ENCODE measurements around the gene MAGI2. TPM values are rescaled to one million over a fixed set of nuclear protein-coding genes. Genes with fewer than 3 reads are reported as not detected.

Gene MAGI2
- total RNA-seq, 3 donors from 2014 or later (not counting 1 experiment from before 2014, with no cell fraction given), result 0.09 to 0.48 (median 0.27) TPM

DNA sequence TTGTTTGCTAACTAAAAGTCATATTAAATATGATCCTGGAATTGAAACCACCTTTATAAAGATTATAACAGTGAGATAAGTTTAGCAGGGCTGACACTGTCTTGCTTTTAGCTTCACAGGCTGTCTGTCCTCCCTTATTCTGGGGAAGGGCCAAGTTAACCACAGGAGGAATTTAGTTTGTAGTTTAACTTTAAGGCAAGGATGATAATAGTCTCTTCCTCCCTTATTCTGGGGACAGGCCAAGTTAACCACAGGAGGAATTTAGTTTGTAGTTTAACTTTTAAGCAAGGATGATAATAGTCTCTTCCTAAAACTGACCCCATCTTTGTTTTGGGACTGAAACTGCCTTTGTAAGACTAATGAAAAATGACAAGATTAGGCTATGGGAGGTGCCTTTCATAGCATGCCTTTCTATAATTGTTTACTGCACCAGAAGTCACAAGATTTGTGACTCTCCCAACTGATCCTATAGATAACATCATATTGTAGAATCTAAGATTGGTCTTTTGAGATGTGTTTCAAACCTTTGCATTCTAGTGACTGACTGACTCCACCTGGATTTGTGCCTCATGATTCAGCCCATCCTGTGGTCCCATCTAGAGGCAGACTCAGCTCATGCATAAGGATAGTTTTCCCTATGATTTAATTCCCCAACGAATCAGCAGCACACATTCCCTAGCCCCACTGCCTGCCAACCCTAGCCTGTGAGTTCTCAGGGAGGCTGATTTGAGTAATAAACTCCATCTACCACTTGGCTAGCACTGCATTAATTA, 212.0 kb downstream of the MAGI2 start:
- H3K9me3 Mint-ChIP-seq, result peaks cover 10 to 19% of the 10 kb centered on the region in 2 donors
- intact Hi-C loops (cut with micrococcal nuclease), result loop anchor here (10.0 kb wide), 1 partner anchor 63 kb away; no protein-coding TSS in a partner anchor
- peaks cover 5% of the 10 kb centered on the region for H3K9me3 ChIP-seq (ENCODE audit: control insufficient read depth, insufficient read depth, low read length)
- no peak for ATAC-seq
- no peak overlapping the region for H3K27ac ChIP-seq (ENCODE audit: low read length)
- no peak overlapping the region for H3K27ac Mint-ChIP-seq
- no peaks in the 10 kb centered on the region for H3K27me3 ChIP-seq (ENCODE audit: control insufficient read depth, insufficient read depth, low read length)
- TF ChIP-seq, protein P1, sequence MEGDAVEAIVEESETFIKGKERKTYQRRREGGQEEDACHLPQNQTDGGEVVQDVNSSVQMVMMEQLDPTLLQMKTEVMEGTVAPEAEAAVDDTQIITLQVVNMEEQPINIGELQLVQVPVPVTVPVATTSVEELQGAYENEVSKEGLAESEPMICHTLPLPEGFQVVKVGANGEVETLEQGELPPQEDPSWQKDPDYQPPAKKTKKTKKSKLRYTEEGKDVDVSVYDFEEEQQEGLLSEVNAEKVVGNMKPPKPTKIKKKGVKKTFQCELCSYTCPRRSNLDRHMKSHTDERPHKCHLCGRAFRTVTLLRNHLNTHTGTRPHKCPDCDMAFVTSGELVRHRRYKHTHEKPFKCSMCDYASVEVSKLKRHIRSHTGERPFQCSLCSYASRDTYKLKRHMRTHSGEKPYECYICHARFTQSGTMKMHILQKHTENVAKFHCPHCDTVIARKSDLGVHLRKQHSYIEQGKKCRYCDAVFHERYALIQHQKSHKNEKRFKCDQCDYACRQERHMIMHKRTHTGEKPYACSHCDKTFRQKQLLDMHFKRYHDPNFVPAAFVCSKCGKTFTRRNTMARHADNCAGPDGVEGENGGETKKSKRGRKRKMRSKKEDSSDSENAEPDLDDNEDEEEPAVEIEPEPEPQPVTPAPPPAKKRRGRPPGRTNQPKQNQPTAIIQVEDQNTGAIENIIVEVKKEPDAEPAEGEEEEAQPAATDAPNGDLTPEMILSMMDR (IDR thresholded peaks at IDR 0.05), result no peak
- H3K4me3 Mint-ChIP-seq, result no peak overlapping the region
- H3K4me1 ChIP-seq (ENCODE audit: control insufficient read depth, insufficient read depth, low read length), result no peaks in the 10 kb centered on the region
- H3K4me3 ChIP-seq (ENCODE audit: low read length), result no peak overlapping the region
- no peaks in the 10 kb centered on the region for H3K36me3 ChIP-seq (ENCODE audit: control insufficient read depth, insufficient read depth, low read length)
- DNase-seq, result no peak
- 63% methylated on average over 1 of the region's 1 CpG for WGBS (ENCODE audit: insufficient coverage)
- H3K27me3 Mint-ChIP-seq (ENCODE audit: low read depth in 2 of 2), result no peaks in the 10 kb centered on the region
- H3K36me3 Mint-ChIP-seq, result no peaks in the 10 kb centered on the region
- H3K4me1 Mint-ChIP-seq, result no peaks in the 10 kb centered on the region

DNA sequence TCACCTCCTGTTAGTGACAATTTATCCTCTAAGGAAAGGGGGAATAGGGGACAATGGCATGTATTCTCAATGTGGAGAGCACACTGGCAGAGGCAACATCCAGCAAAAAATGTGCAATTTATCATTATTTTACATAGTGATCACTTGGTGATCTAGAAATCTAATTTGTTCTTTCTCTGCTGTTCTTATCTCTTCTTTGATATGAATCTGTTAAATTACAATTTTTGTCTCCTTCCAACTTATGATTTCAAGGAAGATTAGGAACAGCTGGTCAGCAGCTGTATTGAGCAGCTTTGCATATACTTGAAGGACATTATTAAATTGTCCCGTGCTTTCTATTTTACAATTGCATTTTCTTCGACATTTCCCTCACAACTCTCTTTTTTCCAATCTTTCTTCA, 213.1 kb downstream of the MAGI2 start:
- H3K36me3 Mint-ChIP-seq, result no peaks in the 10 kb centered on the region
- H3K27me3 Mint-ChIP-seq (ENCODE audit: low read depth in 2 of 2), result no peaks in the 10 kb centered on the region
- intact Hi-C loops (cut with micrococcal nuclease), result loop anchor here (10.0 kb wide), 1 partner anchor 64 kb away; no protein-coding TSS in a partner anchor
- Histone ChIP-seq H3K9me3 (ENCODE audit: control insufficient read depth, insufficient read depth, low read length) (peaks cover 5% of the 10 kb centered on the region), H3K4me3 (ENCODE audit: low read length) (no peak overlapping the region), H3K36me3 (ENCODE audit: control insufficient read depth, insufficient read depth, low read length) (no peaks in the 10 kb centered on the region), H3K27me3 (ENCODE audit: control insufficient read depth, insufficient read depth, low read length) (no peaks in the 10 kb centered on the region), H3K4me1 (ENCODE audit: control insufficient read depth, insufficient read depth, low read length) (no peaks in the 10 kb centered on the region), H3K27ac (ENCODE audit: low read length) (no peak overlapping the region)
- no peaks in the 10 kb centered on the region for H3K4me1 Mint-ChIP-seq
- TF ChIP-seq, protein P1 (IDR thresholded peaks at IDR 0.05), result no peak
- no peak overlapping the region for H3K27ac Mint-ChIP-seq
- ATAC-seq (no peak), DNase-seq (no peak)
- H3K9me3 Mint-ChIP-seq, result peaks cover 10 to 14% of the 10 kb centered on the region in 2 donors
- H3K4me3 Mint-ChIP-seq, result no peak overlapping the region
- 95% methylated on average over 2 of the region's 2 CpGs for WGBS (ENCODE audit: insufficient coverage)

DNA sequence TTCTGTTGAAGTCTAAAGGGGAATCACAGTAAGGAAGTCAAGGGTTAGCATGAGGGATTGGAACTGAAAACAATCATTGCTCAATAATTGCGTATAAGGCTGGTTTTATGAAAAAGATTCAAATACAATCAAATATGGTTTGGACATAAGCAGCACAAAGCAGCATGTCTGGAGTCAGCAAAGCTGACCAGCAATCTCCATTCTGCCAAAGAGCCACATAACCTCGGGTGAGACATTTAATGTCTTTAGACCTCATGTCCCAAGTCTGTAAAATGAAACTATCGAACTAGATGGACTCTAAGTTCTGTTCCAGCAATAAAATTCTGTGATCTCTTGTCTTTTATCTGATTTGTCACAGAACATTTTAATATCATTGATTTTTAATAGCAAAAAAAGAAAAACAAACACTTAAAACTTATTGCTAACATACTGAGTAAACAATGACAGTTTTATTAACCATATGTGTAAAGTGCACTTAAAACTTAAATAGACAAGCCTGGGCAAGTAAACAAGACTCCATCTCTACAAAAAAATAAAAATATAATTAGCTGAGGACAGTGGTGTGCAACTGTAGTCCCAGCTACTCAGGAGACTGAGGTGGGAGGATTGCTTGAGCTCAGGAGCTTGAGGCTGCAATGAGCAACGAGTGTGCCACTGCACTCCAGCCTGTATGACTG, 217.0 kb downstream of the MAGI2 start:
- Mint-ChIP-seq H3K4me1 (no peaks in the 10 kb centered on the region), H3K36me3 (no peaks in the 10 kb centered on the region), H3K27me3 (ENCODE audit: low read depth in 2 of 2) (no peaks in the 10 kb centered on the region), H3K27ac (no peak overlapping the region), H3K4me3 (no peak overlapping the region), H3K9me3 (peaks cover 6 to 10% of the 10 kb centered on the region in 2 donors)
- H3K4me3 ChIP-seq (ENCODE audit: low read length), result no peak overlapping the region
- DNase-seq (no peak), ATAC-seq (no peak)
- no peaks in the 10 kb centered on the region for H3K36me3 ChIP-seq (ENCODE audit: control insufficient read depth, insufficient read depth, low read length)
- 93% methylated on average over 4 of the region's 4 CpGs for WGBS (ENCODE audit: insufficient coverage)
- H3K9me3 ChIP-seq (ENCODE audit: control insufficient read depth, insufficient read depth, low read length), result no peaks in the 10 kb centered on the region
- no peaks in the 10 kb centered on the region for H3K4me1 ChIP-seq (ENCODE audit: control insufficient read depth, insufficient read depth, low read length)
- TF ChIP-seq, protein P1 (IDR thresholded peaks at IDR 0.05), result no peak
- intact Hi-C loops (cut with micrococcal nuclease), result no loop called here
- no peak overlapping the region for H3K27ac ChIP-seq (ENCODE audit: low read length)
- no peaks in the 10 kb centered on the region for H3K27me3 ChIP-seq (ENCODE audit: control insufficient read depth, insufficient read depth, low read length)

All from natural killer cell (primary cell).